PC-9 (cell line): ENCODE measurements around the gene EPHA1. TPM values are rescaled to one million over a fixed set of nuclear protein-coding genes. Genes with fewer than 3 reads are reported as not detected.

Source experiments
- BruUV-seq: library from RNA; stranded (reverse); fragments of 400-500 nt; replicated peaks from 2 replicates; lab custom pipeline; 2021; lab: Mats Ljungman, UMichigan
- CTCF ChIA-PET: fragments of 300-600 bp; sonication (Branson Sonifier 250); formaldehyde crosslinking; loops from one replicate; lab custom pipeline; 2022; ENCODE audit warnings: antibody characterized with exemption; lab: Charles Lee
- POLR2A ChIA-PET: fragments of 300-600 bp; sonication (Branson Sonifier 250); formaldehyde crosslinking; loops from one replicate; lab custom pipeline; 2022; ENCODE audit warnings: antibody characterized with exemption; ENCODE audit not compliant: unreplicated experiment; lab: Charles Lee
- DNase-seq, 2 experiments: peaks; one replicate each; pipeline versions ENCODE4 v3.0.0 to v3.0.0-alpha.2; 2015 to 2022; ENCODE audit warnings: mixed read lengths in 1 of 2
- H2AFZ ChIP-seq: fragments of 200-600 bp; sonication (generic); 2 replicates; pipeline ENCODE4 v1.8.1; 2017; ENCODE audit warnings: antibody characterized with exemption
- H3F3A ChIP-seq: fragments of 200-600 bp; sonication (generic); 2 replicates; pipeline ENCODE4 v1.8.1; 2017; ENCODE audit warnings: antibody characterized with exemption, mild to moderate bottlenecking, low read depth; ENCODE audit not compliant: insufficient read depth
- H3K27ac ChIP-seq: fragments of 200-600 bp; sonication (generic); 2 replicates; pipeline ENCODE4 v1.6.1; 2016; ENCODE audit warnings: mixed run types
- H3K27me3 ChIP-seq: fragments of 200-600 bp; sonication (generic); 2 replicates; pipeline ENCODE4 v1.6.1; 2016; ENCODE audit warnings: low read depth, mixed run types; ENCODE audit not compliant: insufficient read depth
- H3K36me3 ChIP-seq: fragments of 200-600 bp; sonication (generic); 2 replicates; pipeline ENCODE4 v1.6.1; 2016; ENCODE audit warnings: low read depth, mixed run types
- H3K4me1 ChIP-seq: fragments of 200-600 bp; sonication (generic); replicated peaks from 2 replicates; pipeline ENCODE4 v1.6.1; 2016; ENCODE audit warnings: mixed run types; ENCODE audit not compliant: insufficient read depth
- H3K4me2 ChIP-seq: fragments of 200-600 bp; sonication (generic); 2 replicates; pipeline ENCODE4 v1.6.1; 2017; ENCODE audit warnings: mixed run types
- H3K4me3 ChIP-seq: fragments of 200-600 bp; sonication (generic); 2 replicates; pipeline ENCODE4 v1.6.1; 2016; ENCODE audit warnings: mixed run types
- H3K79me2 ChIP-seq: fragments of 200-600 bp; sonication (generic); 2 replicates; pipeline ENCODE4 v1.6.1; 2017; ENCODE audit warnings: low read depth, mixed run types
- H3K9me2 ChIP-seq: fragments of 200-600 bp; sonication (generic); 2 replicates; pipeline ENCODE4 v1.8.1; 2017; ENCODE audit warnings: mild to moderate bottlenecking; ENCODE audit not compliant: insufficient read depth
- H3K9me3 ChIP-seq: fragments of 200-600 bp; sonication (generic); 2 replicates; pipeline ENCODE4 v1.8.1; 2016; ENCODE audit warnings: low read depth; ENCODE audit not compliant: insufficient read depth
- H4K20me1 ChIP-seq: fragments of 200-600 bp; sonication (generic); 2 replicates; pipeline ENCODE4 v1.8.1; 2017; ENCODE audit not compliant: insufficient read depth
- CTCF ChIP-seq: fragments of 200-600 bp; sonication (generic); conservative IDR thresholded peaks from 2 replicates; pipeline ENCODE4 v1.6.1; 2017; ENCODE audit warnings: mixed run types, antibody characterized with exemption, mild to moderate bottlenecking, moderate library complexity
- EZH2 ChIP-seq: fragments of 200-600 bp; sonication (generic); IDR thresholded peaks from 2 replicates; pipeline ENCODE4 v1.8.0; 2017; ENCODE audit warnings: antibody characterized with exemption, low read depth
- intact Hi-C: fragments of 100-400 bp; cut with micrococcal nuclease; formaldehyde crosslinking; loops from one replicate; pipeline ENCODE4 v1.10.0; 2022; ENCODE audit not compliant: unreplicated experiment
- total RNA-seq: library from RNA; stranded (reverse); gene quantifications from 2 replicates; pipeline ENCODE4 v1.2.3, GENCODE V29; 2021

Gene EPHA1
- total RNA-seq, 1 experiment from 2014 or later, result 35.5 TPM

- no peak overlapping the region for H3K4me2 ChIP-seq
- ChIA-PET POLR2A (interaction anchor here (0.6 kb wide), 1 partner anchor 454 kb away, joined by 7 read pairs; no protein-coding TSS in a partner anchor), CTCF (no interaction called here)
- H2AFZ ChIP-seq, result no peak overlapping the region
- H3K27ac ChIP-seq, result no peak overlapping the region
- intact Hi-C loops, result no loop called here
- no TSS peak for BruUV-seq
- H3K36me3 ChIP-seq, result no peaks in the 10 kb centered on the region
- H3F3A ChIP-seq, result no peaks in the 10 kb centered on the region
- no peaks in the 10 kb centered on the region for H3K79me2 ChIP-seq
- TF ChIP-seq CTCF (no peak), EZH2 (no peak)
- H3K4me1 ChIP-seq, result no peaks in the 10 kb centered on the region
- no peak for DNase-seq
- H3K9me3 ChIP-seq, result no peaks in the 10 kb centered on the region
- no peaks in the 10 kb centered on the region for H3K27me3 ChIP-seq
- no peak overlapping the region for H3K4me3 ChIP-seq
- no peaks in the 10 kb centered on the region for H3K9me2 ChIP-seq
- no peaks in the 10 kb centered on the region for H4K20me1 ChIP-seq
These were observed 38.8 kb upstream of the EPHA1 start for GRCh38 chr7:143447466-143447865.

GRCh38 chr7:143444785-143445184 lies 36.1 kb upstream of the EPHA1 start:
- H2AFZ ChIP-seq, result no peak overlapping the region
- no TSS peak for BruUV-seq
- no peak for DNase-seq
- no peaks in the 10 kb centered on the region for H4K20me1 ChIP-seq
- no peak overlapping the region for H3K4me3 ChIP-seq
- no peaks in the 10 kb centered on the region for H3F3A ChIP-seq
- H3K27me3 ChIP-seq, result no peaks in the 10 kb centered on the region
- TF ChIP-seq EZH2, result no peak
- no peak for TF ChIP-seq CTCF
- H3K4me1 ChIP-seq, result no peaks in the 10 kb centered on the region
- no peak overlapping the region for H3K4me2 ChIP-seq
- H3K9me2 ChIP-seq, result no peaks in the 10 kb centered on the region
- H3K36me3 ChIP-seq, result no peaks in the 10 kb centered on the region
- H3K79me2 ChIP-seq, result no peaks in the 10 kb centered on the region
- ChIA-PET POLR2A (no interaction called here), CTCF (no interaction called here)
- no peak overlapping the region for H3K27ac ChIP-seq
- intact Hi-C loops, result no loop called here
- no peaks in the 10 kb centered on the region for H3K9me3 ChIP-seq

DNA sequence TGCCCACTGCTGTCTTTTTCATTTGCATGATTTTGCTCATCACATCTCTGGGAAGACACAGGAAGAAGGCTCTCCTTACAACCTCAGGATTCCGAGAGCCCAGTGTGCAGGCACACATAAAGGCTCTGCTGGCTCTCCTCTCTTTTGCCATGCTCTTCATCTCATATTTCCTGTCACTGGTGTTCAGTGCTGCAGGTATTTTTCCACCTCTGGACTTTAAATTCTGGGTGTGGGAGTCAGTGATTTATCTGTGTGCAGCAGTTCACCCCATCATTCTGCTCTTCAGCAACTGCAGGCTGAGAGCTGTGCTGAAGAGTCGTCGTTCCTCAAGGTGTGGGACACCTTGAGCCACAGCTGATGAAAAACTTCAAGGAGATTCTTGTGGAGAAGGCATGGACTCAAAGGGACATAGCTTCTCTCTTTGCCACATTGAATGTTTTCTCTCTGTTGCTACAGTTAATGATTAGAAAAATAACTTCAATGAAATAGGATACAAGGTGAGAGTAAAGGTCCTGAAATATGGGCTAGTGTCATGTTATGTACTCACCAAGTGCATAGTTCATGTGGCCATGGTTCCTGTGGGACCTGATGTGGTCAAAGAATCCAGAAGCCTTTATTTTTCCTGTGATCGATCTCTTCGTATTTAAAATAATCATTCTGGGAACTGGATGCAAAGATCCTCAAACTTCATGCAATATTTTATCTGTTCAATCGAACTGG lies 35.6 kb upstream of the EPHA1 start:
- BruUV-seq, result no TSS peak
- no peak for DNase-seq
- intact Hi-C loops, result no loop called here
- Histone ChIP-seq H3K4me3 (no peak overlapping the region), H3K79me2 (no peaks in the 10 kb centered on the region), H2AFZ (no peak overlapping the region), H3K4me1 (no peaks in the 10 kb centered on the region), H4K20me1 (no peaks in the 10 kb centered on the region), H3K9me3 (no peaks in the 10 kb centered on the region), H3F3A (no peaks in the 10 kb centered on the region), H3K36me3 (no peaks in the 10 kb centered on the region), H3K27me3 (no peaks in the 10 kb centered on the region), H3K4me2 (no peak overlapping the region), H3K27ac (no peak overlapping the region), H3K9me2 (no peaks in the 10 kb centered on the region)
- POLR2A ChIA-PET, result no interaction called here
- TF ChIP-seq CTCF (no peak), EZH2 (no peak)
- CTCF ChIA-PET, result no interaction called here
